CD14-positive monocyte (primary cell): ENCODE results near the gene GLIS2. TPM values are rescaled to one million over a fixed set of nuclear protein-coding genes. Genes with fewer than 3 reads are reported as not detected.

Experiments used
- DNase-seq, 3 donors: peaks; one replicate each; pipeline ENCODE4 v3.0.0-alpha.2; 2011 to 2022
- H2AFZ ChIP-seq: 2 replicates; pipeline ENCODE4 v1.6.0; 2012; ENCODE audit warnings: mild to moderate bottlenecking, low read depth, low read length, inconsistent platforms; ENCODE audit not compliant: insufficient read depth, poor library complexity, severe bottlenecking
- H3K27ac ChIP-seq, 2 donors: 1 replicate in 1 of 2; 2 replicates in 1 of 2; pipeline ENCODE4 v1.5.1; 2012 to 2013; ENCODE audit warnings: low read length in 2 of 2, control low read depth in 1 of 2, inconsistent platforms in 1 of 2, low read depth in 1 of 2, mild to moderate bottlenecking in 1 of 2
- H3K27me3 ChIP-seq, 2 donors: one replicate each; pipeline versions ENCODE4 v1.6.0 to v1.6.1; 2011 to 2013; ENCODE audit warnings: low read length in 2 of 2; ENCODE audit not compliant: control insufficient read depth in 2 of 2, insufficient read depth in 2 of 2
- H3K36me3 ChIP-seq, 2 donors: replicated peaks in 1 of 2; 1 replicate in 1 of 2; 2 replicates in 1 of 2; pipeline versions ENCODE4 v1.5.1 to v1.6.1; 2012 to 2013; ENCODE audit warnings: low read length in 2 of 2, control low read depth in 1 of 2, inconsistent platforms in 1 of 2, mild to moderate bottlenecking in 1 of 2; ENCODE audit not compliant: insufficient read depth in 2 of 2, control insufficient read depth in 1 of 2
- H3K4me1 ChIP-seq, 2 donors: 1 replicate in 1 of 2; 2 replicates in 1 of 2; pipeline versions ENCODE4 v1.5.1 to v1.6.1; 2012 to 2013; ENCODE audit warnings: low read length in 2 of 2, control low read depth in 1 of 2, inconsistent platforms in 1 of 2, mild to moderate bottlenecking in 1 of 2, moderate library complexity in 1 of 2; ENCODE audit not compliant: insufficient read depth in 2 of 2, control insufficient read depth in 1 of 2
- H3K4me2 ChIP-seq: replicated peaks from 2 replicates; pipeline ENCODE3; 2012; ENCODE audit warnings: low read length, moderate library complexity, mild to moderate bottlenecking; ENCODE audit not compliant: poor library complexity, severe bottlenecking; ENCODE audit errors: extremely low read depth
- H3K4me3 ChIP-seq, 3 experiments: fragments of 200-600 bp in 1 of 3; sonication (generic) in 1 of 3; replicated peaks in 1 of 3; 1 replicate in 2 of 3; 2 replicates in 1 of 3; pipeline ENCODE4 v1.5.1; 2011 to 2013; ENCODE audit warnings: low read length in 3 of 3, mild to moderate bottlenecking in 3 of 3, control low read depth in 2 of 3, low read depth in 2 of 3, inconsistent platforms in 1 of 3, moderate library complexity in 1 of 3
- H3K79me2 ChIP-seq: 2 replicates; pipeline ENCODE4 v1.6.0; 2012; ENCODE audit warnings: mild to moderate bottlenecking, control low read depth, inconsistent platforms, low read length, moderate library complexity; ENCODE audit not compliant: insufficient read depth
- H3K9ac ChIP-seq: 2 replicates; pipeline ENCODE4 v1.6.0; 2017; ENCODE audit warnings: low read length, mild to moderate bottlenecking; ENCODE audit not compliant: insufficient read depth, poor library complexity, severe bottlenecking
- H3K9me3 ChIP-seq, 2 donors: replicated peaks in 1 of 2; 1 replicate in 1 of 2; 2 replicates in 1 of 2; pipeline versions ENCODE4 v1.5.1 to v1.6.1; 2012 to 2013; ENCODE audit warnings: low read length in 2 of 2, control low read depth in 1 of 2; ENCODE audit not compliant: control insufficient read depth in 1 of 2, insufficient read depth in 1 of 2
- H4K20me1 ChIP-seq: 2 replicates; pipeline ENCODE4 v1.6.0; 2012; ENCODE audit warnings: mild to moderate bottlenecking, low read length, control low read depth, moderate library complexity; ENCODE audit not compliant: insufficient read depth
- H3K27ac Mint-ChIP-seq, 7 donors: one replicate each; pipeline ENCODE4 v1.8.0; 2020; ENCODE audit warnings: mild to moderate bottlenecking in 7 of 7, mixed read lengths in 7 of 7, moderate library complexity in 6 of 7, inconsistent platforms in 2 of 7
- H3K27me3 Mint-ChIP-seq, 3 donors: one replicate each; pipeline ENCODE4 v1.8.0; 2021 to 2022; ENCODE audit warnings: low read depth in 3 of 3, mild to moderate bottlenecking in 3 of 3, mixed read lengths in 3 of 3, moderate library complexity in 3 of 3, inconsistent platforms in 1 of 3
- H3K36me3 Mint-ChIP-seq, 2 donors: one replicate each; pipeline ENCODE4 v1.8.0; 2020; ENCODE audit warnings: mixed read lengths in 2 of 2, inconsistent platforms in 1 of 2, mild to moderate bottlenecking in 1 of 2
- H3K4me1 Mint-ChIP-seq: one replicate; pipeline ENCODE4 v1.8.0; 2020; ENCODE audit warnings: mild to moderate bottlenecking, mixed read lengths
- H3K4me3 Mint-ChIP-seq, 2 donors: one replicate each; pipeline ENCODE4 v1.8.0; 2020; ENCODE audit warnings: mild to moderate bottlenecking in 2 of 2, mixed read lengths in 2 of 2, moderate library complexity in 1 of 2
- H3K9me3 Mint-ChIP-seq, 7 donors: one replicate each; pipeline ENCODE4 v1.8.0; 2020 to 2022; ENCODE audit warnings: mixed read lengths in 7 of 7, mild to moderate bottlenecking in 6 of 7, moderate library complexity in 6 of 7, inconsistent platforms in 2 of 7
- CTCF ChIP-seq: fragments of 200-600 bp; IDR thresholded peaks from one replicate; pipeline ENCODE4 v1.8.0; 2022; ENCODE audit warnings: antibody characterized with exemption, mild to moderate bottlenecking
- WGBS: methylation state at CpG from one replicate; pipeline ENCODE4 v1.1.5; 2013; ENCODE audit warnings: missing lambda C conversion rate; ENCODE audit not compliant: insufficient coverage; 5-methylcytosine and 5-hydroxymethylcytosine counted together
- intact Hi-C, 2 donors: fragments of 100-400 bp; cut with micrococcal nuclease; formaldehyde crosslinking; loops; one replicate each; pipeline versions ENCODE4 v1.15.0 to v1.15.1; 2023
- polyA plus RNA-seq, 3 donors: library from polyadenylated mRNA; depleted of rRNA in 1 of 3; unstranded in 2 of 3; stranded (reverse) in 1 of 3; fragments of 300-500 nt in 2 of 3; fragments of >200 nt in 1 of 3; fragmentation: Illumina TruSeq in 2 of 3; gene quantifications; 1 replicate in 2 of 3; 2 replicates in 1 of 3; pipeline ENCODE4 v1.2.3, GENCODE V29; 2012 to 2021

Gene GLIS2
- polyA plus RNA-seq, 3 donors = 0.03 TPM; not detected in 2

DNA sequence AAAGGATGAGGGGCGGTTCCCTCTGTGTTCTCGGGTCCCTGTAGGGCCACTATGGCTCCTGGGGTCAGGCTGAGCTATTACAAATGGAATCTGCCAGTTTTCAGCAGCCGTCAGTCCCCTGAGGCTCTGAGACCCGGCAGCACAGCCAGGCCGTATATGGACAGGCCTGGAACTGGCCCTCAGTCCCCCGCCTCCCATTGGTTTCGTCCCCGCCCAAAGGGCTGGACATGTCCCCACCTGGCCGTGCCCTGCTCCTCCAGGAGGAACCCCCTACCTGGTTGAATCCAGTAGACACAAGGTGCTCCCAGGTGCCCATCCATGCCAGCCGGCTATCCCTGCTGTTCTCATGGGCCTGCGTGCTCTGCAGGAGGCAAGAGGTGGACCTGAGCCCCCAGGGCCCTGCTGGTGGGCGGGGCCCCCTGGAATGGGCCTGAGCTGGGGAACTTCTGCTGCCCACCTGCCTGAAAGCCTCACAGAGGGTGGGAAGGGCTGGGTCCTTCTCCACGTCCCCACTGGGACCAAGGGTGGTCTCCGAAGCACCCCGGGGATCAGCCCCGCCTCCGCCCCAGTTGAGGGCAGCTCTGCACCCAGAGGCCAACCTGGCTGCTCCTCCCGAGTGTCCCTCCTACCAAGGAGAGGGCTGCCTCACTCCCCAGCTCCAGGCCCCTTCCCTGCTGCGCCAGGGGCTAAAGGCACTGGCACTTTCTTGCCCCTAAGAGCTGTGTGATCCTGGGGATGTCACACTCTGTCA is 72.6 kb downstream of the GLIS2 start:
- no peak overlapping the region for H3K4me3 ChIP-seq
- Mint-ChIP-seq H3K27ac (no peak overlapping the region), H3K36me3 (peaks cover 57 to 89% of the 10 kb centered on the region in 2 donors), H3K27me3 (no peaks in the 10 kb centered on the region), H3K4me3 (no peak overlapping the region), H3K4me1 (no peaks in the 10 kb centered on the region), H3K9me3 (no peaks in the 10 kb centered on the region)
- no peak overlapping the region for H2AFZ ChIP-seq
- no peak for TF ChIP-seq CTCF
- H3K36me3 ChIP-seq = peaks cover 97 to 100% of the 10 kb centered on the region in 2 donors
- DNase-seq = no peak
- peaks cover 100% of the 10 kb centered on the region for H4K20me1 ChIP-seq
- no peaks in the 10 kb centered on the region for H3K27me3 ChIP-seq
- H3K9ac ChIP-seq = no peak overlapping the region
- no peaks in the 10 kb centered on the region for H3K4me1 ChIP-seq
- no peak overlapping the region for H3K4me2 ChIP-seq
- intact Hi-C loops = no loop called here
- no peaks in the 10 kb centered on the region for H3K9me3 ChIP-seq
- H3K27ac ChIP-seq = peak overlapping the region in 1 of 2 donors; percentile 8
- peaks cover 9% of the 10 kb centered on the region for H3K79me2 ChIP-seq
- 95% methylated on average over 17 of the region's 19 CpGs for WGBS

Other genes with a start within 250 kb of the GLIS2 start
- 1 to 10 TPM in 1 of 3 donors, under 1 TPM in 2; 0.44 to 9.3 (median 0.67) TPM for gene ADCY9, start 199.6 kb upstream of the GLIS2 start, polyA plus RNA-seq
- not detected for gene SRL, start 74.0 kb upstream of the GLIS2 start, polyA plus RNA-seq
- gene TFAP4, start 43.0 kb upstream of the GLIS2 start, polyA plus RNA-seq = 10 to 100 TPM in 1 of 3 donors, under 1 TPM in 2; 0.16 to 13.4 (median 0.71) TPM
- 10 to 100 TPM; 34.3 to 37.6 (median 34.7) TPM for gene PAM16, start 35.3 kb downstream of the GLIS2 start, polyA plus RNA-seq
- gene VASN, start 55.8 kb downstream of the GLIS2 start, polyA plus RNA-seq = under 1 TPM in 1 of 3 donors, not detected in 2; 0.03 TPM
- 100 to 1,000 TPM in 1 of 3 donors, 10 to 100 TPM in 2; 44.7 to 181 (median 68.4) TPM for gene CORO7, start 100.5 kb downstream of the GLIS2 start, polyA plus RNA-seq
- gene DNAJA3, start 109.8 kb downstream of the GLIS2 start, polyA plus RNA-seq = 10 to 100 TPM; 17.1 to 27.9 (median 19.5) TPM
- 10 to 100 TPM; 39.2 to 57.0 (median 49.4) TPM for gene NMRAL1, start 158.6 kb downstream of the GLIS2 start, polyA plus RNA-seq
- 10 to 100 TPM; 21.7 to 33.2 (median 25.0) TPM for gene HMOX2, start 160.3 kb downstream of the GLIS2 start, polyA plus RNA-seq
- 10 to 100 TPM in 2 of 3 donors, 1 to 10 TPM in 1; 8.6 to 11.2 (median 10.8) TPM for gene CDIP1, start 222.7 kb downstream of the GLIS2 start, polyA plus RNA-seq
- under 1 TPM in 1 of 3 donors, not detected in 2; 0.13 TPM for gene C16orf96, start 240.3 kb downstream of the GLIS2 start, polyA plus RNA-seq